GM21825 (cell line): Measurements from ENCODE around the gene SPINT3.

Experiments
- ATAC-seq: cut with Tn5 transposase; IDR thresholded peaks from one replicate; pipeline ENCODE4 v1.9.1; 2021; ENCODE audit warnings: mild to moderate bottlenecking, moderate library complexity; ENCODE audit not compliant: unreplicated experiment

Gene SPINT3, protein sequence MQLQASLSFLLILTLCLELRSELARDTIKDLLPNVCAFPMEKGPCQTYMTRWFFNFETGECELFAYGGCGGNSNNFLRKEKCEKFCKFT

GRCh38 chr20:45515147-45515913 is at the start of gene SPINT3:
SPINT3 (minus strand) TSS chr20:45515622; CDS start chr20:45515608, 14 bp downstream.
- no peak for ATAC-seq

DNA sequence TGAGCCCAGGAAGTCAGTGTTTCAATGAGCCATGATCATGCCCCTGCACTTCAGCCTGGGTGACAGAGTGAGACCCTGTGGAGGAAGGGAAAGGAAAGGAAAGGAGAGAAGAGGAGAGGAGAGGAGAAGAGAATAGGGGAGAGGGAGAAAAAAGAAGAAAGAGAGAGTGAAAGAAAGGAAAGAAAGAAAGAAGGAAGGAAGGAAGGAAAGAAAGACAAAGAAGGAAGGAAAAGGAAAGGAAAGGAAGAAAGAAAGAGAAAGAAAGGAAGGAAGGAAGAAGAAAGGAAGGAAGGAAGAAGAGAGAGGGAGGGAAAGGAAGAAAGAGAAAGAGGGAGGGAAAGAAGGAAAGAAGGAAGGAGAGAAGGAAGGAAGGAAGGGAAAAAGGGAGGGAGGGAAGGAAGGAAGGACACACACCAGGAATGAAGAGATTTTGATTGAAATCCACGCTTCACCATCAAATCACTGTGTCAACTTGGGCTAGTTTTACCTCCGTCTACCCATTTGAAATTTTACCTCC is 49.4 kb upstream of the SPINT3 start:
- no peak for ATAC-seq

DNA sequence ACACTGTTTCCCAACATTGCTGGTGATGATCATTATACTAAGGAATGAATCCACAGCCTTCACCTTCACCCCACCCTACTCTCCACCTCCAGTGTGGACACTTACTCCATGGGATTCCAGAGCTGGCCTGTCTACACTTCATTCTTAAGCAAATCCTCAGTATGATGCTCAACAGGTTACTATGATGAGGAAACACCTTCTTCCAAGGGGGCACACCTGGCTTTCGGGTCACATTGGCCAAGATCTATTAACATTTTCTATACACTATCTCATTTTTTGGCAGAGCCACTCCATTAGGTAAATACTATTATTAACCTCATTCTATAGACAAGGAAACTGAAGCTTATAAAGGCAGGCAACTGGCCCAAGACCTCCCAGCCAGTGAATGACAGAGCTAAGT is 39.8 kb upstream of the SPINT3 start:
- ATAC-seq, result no peak

DNA sequence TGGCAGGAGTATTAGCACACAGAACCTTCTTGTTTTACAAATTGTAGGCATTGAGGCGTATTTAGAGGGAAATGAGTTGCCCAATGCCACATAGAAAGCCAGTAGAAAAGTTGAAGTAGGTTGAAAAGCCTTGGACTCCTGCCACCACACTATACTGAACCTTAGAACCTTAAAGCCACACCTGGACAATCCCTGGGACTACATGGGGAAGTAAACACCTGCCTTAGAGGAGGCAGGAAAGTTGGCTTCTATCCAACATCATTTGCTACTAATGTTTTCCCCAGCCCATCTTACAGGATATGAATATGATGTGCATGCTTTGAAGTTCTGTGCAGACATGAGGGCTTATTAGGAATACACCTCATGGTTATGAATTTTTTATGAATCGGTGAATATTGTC is 37.0 kb upstream of the SPINT3 start:
- ATAC-seq, result no peak

GRCh38 chr20:45550765-45551164 is 35.3 kb upstream of the SPINT3 start:
- no peak for ATAC-seq

DNA sequence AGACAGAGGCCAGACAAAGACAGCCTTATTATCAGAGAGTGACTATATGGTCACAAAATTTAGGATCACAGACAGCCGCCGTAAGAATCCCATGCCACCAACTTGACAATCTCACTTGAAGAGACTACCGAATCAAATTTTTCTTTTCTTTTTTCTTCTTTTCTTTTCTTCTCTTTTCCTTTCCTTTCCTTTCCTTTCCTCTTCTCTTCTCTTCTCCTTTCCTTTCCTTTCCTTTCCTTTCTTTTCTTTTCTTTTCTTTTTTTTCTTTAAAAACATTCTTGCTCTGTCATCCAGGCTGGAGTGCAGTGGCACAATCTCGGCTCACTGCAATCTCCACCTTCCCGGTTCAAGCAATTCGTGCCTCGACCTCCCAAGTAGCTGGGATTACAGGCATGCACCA is 33.0 kb upstream of the SPINT3 start:
- no peak for ATAC-seq

- no peak for ATAC-seq
Measured at GRCh38 chr20:45547206-45547770, 31.9 kb upstream of the SPINT3 start, which contains the start of gene EPPIN. EPPIN (minus strand) TSS chr20:45547401; CDS start chr20:45547357, 44 bp downstream.

DNA sequence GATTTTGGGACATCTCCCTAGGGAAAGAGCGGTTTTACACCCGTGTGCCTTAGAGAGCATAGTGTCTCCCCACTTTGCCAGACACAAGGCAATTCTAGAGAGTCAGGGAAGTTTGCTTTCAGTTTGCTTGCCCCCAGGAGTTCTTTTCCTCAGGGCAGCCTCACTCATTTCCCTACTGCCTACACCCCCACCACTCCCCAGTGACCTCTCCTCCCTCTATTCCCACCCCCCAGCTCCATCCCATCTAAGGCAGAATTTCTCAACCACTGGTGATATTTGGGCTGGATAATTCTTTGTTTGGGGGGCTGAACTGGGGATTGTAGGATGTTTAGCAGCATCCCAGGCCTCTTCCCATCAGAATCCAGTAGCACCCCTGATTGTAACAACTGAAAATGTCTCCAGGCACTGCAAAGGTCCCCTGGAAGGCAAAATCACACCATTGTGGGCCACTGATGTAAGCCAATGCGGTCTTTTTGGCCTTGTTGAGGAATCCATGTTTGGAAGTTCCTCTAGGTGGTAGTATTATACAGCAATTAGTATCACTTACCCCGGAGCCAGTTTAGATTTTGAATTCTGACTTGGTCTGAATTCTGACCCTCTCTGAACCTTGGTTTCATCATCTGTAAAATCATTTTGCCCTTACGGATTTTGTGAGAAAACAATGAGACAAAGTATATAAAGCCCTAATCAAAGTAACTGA is 30.5 kb upstream of the SPINT3 start:
- no peak for ATAC-seq

DNA sequence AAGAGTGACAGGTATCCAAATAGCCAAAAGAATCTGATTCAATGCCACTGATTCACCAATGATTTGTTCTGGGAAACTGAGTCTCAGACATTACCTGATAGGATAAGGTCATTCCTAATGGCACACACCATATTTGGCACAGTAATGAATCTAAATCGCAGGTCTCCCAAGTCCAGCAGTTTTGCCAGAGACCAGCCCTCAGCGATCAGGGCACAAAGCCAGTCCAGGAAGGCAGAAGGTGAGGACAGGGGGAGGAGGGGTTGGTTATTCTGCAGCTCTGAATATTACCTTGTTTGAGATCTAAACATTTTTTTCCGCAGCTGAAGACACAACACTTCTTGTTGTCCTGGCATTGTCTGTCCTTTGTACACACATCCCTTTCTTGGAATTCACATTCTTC is 29.9 kb upstream of the SPINT3 start:
- no peak for ATAC-seq

GRCh38 chr20:45539382-45539781 is 24.0 kb upstream of the SPINT3 start, which contains the start of gene WFDC6:
WFDC6 (minus strand) TSS chr20:45539482; CDS start chr20:45539407, 75 bp downstream.
- no peak for ATAC-seq

DNA sequence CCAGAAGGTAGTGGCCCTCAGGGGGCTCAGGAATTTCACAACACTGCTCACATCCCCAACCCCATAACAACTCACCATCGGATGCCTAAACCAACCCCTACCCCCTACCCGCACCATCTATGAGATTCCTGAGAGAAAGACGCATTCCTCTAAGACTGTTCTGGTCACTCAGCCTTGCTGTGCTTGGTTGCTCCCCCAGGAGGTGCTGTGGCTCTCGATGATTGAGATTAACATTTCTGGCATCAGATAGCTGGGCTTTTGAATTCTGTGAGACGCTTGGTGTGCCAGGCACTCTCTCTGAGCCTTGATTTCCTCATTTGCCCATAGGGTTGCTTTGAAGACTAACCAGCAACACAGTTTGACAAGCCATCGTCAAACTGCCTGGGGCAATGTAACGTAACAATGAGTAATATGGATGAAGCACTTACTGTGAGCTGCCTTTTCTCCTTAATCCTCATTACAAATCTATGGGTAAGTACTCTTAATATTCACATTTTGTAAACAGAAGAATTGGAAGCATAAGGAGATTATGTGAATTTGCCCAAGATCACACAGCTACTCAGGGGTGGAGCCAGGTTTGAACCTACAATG is 22.9 kb upstream of the SPINT3 start:
- ATAC-seq, result no peak

GRCh38 chr20:45527294-45527693 is 11.9 kb upstream of the SPINT3 start:
- ATAC-seq, result no peak

DNA sequence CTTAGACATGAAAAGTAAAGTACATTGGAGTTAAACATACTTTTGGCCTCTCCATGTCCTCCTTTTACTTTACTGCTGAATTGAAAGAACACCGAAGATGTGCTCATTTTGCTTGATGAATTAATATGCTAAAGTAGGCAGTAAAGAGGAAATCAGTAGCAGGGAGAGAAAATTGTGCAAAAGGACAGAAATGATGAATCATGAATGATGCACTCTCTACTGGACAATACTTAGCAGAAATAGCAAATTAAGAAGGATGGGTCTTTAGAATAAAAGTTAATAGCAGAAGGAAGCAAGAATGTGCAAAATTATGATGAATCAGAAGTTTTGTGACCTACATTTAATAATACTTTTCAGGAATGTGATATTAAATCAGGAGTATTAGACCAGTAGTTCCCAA is 8.4 kb upstream of the SPINT3 start:
- no peak for ATAC-seq

DNA sequence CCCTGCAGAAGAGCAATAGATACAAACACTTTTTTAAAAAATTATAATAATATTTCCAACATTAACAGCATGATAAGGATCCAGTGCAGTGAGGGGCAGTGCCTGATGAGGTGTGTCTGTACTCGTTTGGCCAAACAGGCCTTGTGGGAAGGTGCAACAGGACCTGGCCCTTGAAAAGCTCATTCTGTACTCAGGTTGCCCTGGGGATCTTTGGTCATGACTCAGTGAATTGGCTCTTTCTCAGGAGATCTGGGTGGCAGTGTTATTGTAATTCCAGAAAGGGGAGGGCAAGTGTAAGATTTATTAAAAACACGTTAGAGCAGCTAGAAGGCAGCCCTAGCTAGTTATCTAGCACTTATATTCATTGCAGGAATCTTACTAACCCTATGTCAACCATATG is 2.9 kb upstream of the SPINT3 start:
- no peak for ATAC-seq

DNA sequence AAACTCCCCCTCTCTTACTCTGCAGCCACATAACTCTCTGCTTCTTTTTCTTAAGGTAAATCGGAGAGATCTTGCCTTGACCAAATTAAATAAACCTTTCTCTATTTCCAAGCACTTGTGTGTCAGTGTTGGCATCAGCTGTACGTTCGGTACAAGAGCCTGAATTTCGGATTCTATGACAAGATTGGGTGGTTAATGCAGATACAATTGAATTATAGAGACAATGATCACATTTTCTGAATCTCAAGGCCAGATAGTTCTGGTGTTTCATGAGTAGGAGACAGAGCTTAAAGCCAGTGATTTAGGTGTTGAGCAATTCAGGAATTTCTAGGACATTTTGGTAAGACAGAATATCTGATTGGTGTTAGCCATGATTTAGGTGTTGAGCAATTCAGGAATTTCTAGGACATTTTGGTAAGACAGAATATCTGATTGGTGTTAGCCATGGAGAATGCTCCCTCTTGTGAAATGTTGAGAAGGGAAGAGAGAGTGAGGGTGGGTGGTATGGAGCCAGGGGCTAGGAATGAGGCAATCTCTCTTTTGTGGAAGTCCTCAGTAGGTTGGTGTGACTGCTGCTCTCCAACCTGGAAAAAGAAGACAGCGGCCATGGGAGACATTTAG is 5.1 kb downstream of the SPINT3 start:
- ATAC-seq, result no peak

DNA sequence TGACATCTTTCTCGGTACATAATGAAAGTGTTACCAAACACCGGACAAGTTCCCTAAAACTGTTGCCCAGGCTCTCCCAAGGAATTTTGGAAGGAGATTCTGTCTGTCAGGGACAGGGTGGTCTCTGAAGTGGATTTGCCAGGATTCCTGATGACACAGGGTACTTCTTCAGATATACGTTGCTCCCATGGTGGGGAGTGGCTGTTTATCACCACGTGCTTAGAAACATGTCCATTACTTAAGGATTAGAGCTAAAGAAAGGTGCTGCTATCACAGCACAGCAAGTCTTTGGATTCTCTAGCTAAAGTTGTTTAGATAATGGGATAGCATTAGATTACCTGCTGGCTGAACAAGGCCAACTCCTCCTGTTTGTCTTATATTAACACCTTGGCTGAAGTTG is 6.3 kb downstream of the SPINT3 start:
- ATAC-seq, result no peak

DNA sequence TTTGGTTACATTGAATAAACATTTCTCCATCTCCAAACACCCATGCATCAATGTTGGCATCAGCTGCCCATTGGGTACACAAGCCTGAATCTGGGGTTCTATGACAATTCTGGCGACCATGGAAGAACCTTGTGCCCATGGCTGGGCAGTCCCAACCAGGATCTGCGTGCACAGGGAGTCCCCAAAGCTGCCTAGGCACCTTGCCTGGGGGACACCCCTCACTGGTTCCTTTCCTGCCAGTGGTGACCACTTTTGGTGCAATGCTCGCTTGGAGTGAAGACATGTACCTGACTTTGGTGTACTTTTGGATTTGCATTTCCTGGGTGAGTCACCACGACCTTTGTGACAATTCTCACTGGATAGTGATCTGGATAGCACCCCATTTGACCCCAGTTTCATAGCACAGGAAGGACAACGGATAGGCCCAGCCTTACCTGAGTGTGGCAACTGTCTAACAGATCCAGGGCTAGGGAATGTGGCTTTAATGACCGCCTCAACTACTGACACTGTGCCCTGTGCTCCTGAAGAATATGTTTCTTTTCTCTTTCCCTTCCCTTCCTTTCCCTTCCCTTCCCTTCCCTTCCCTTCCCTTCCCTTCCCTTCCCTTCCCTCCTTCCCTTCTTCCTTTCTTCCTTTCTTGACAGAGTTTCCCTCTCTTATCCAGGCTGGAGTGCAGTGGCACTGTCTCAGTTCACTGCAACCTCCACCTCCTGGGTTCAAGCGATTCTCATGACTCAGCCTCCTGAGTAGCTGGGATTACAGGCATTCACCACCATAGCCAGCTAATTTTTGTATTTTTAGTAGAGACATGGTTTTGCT is 7.1 kb downstream of the SPINT3 start:
- ATAC-seq, result no peak

- no peak for ATAC-seq
Measured at GRCh38 chr20:45507011-45507820, 8.2 kb downstream of the SPINT3 start.

GRCh38 chr20:45506398-45506797 is 9.0 kb downstream of the SPINT3 start:
- no peak for ATAC-seq
